ENCODE results near the gene PATZ1. TPM values are rescaled to one million over a fixed set of nuclear protein-coding genes. Genes with fewer than 3 reads are reported as not detected.
"Not testable (repeated sequence)": the region's sequence is repeated elsewhere in the genome, so short reads cannot be mapped to it uniquely, and the experiment has no call there.

Gene PATZ1
- total RNA-seq = 33.8 and 34.7 TPM in 2 replicates

GRCh38 chr22:31346255-31346732 is at the start of gene PATZ1:
Gene PATZ1 (minus strand): TSS chr22:31346346. CDS start chr22:31345602, 744 bp downstream.
- Mint-ChIP-seq H3K9me3 (no peaks in the 10 kb centered on the region), H3K4me1 (peaks cover 34% of the 10 kb centered on the region), H3K4me3 (peak within 1 kb of the TSS; percentile 93), H3K36me3 (ENCODE audit: low read depth) (peaks cover 40% of the 10 kb centered on the region), H3K27me3 (no peaks in the 10 kb centered on the region), H3K27ac (peak within 1 kb of the TSS; percentile 92)
- intact Hi-C loops (cut with micrococcal nuclease) = loop anchor here (1.0 to 10.0 kb wide), 5 partner anchors 53 to 287 kb away; partner anchors contain the start of genes DRG1, PIK3IP1, SFI1 and SMTN
- peak; percentile 92 for DNase-seq

GRCh38 chr22:31394326-31394725 is 48.2 kb upstream of the PATZ1 start:
- no peaks in the 10 kb centered on the region for H3K36me3 Mint-ChIP-seq (ENCODE audit: low read depth)
- H3K4me1 Mint-ChIP-seq = peaks cover 2% of the 10 kb centered on the region
- H3K27ac Mint-ChIP-seq = no peak overlapping the region
- intact Hi-C loops (cut with micrococcal nuclease) = no loop called here
- no peak for DNase-seq
- peaks cover 4% of the 10 kb centered on the region for H3K9me3 Mint-ChIP-seq
- H3K4me3 Mint-ChIP-seq = no peak overlapping the region
- peaks cover 5% of the 10 kb centered on the region for H3K27me3 Mint-ChIP-seq

- Mint-ChIP-seq H3K9me3 (peaks cover 4% of the 10 kb centered on the region), H3K27me3 (peaks cover 5% of the 10 kb centered on the region), H3K4me3 (no peak overlapping the region), H3K4me1 (peaks cover 1% of the 10 kb centered on the region), H3K36me3 (ENCODE audit: low read depth) (no peaks in the 10 kb centered on the region), H3K27ac (no peak overlapping the region)
- no peak for DNase-seq
- intact Hi-C loops (cut with micrococcal nuclease) = no loop called here
Measured at GRCh38 chr22:31393893-31394292, 47.7 kb upstream of the PATZ1 start.

- H3K36me3 Mint-ChIP-seq (ENCODE audit: low read depth); H3K4me3 Mint-ChIP-seq; H3K27ac Mint-ChIP-seq; intact Hi-C loops (cut with micrococcal nuclease); H3K9me3 Mint-ChIP-seq; H3K4me1 Mint-ChIP-seq; H3K27me3 Mint-ChIP-seq; DNase-seq: not testable (repeated sequence)
Measured at GRCh38 chr22:31378651-31379050, 32.5 kb upstream of the PATZ1 start.

GRCh38 chr22:31378123-31378522 is 32.0 kb upstream of the PATZ1 start:
- no peak for DNase-seq
- H3K4me1 Mint-ChIP-seq = peaks cover 7% of the 10 kb centered on the region
- no peak overlapping the region for H3K4me3 Mint-ChIP-seq
- intact Hi-C loops (cut with micrococcal nuclease) = no loop called here
- peaks cover 2% of the 10 kb centered on the region for H3K27me3 Mint-ChIP-seq
- H3K36me3 Mint-ChIP-seq (ENCODE audit: low read depth) = no peaks in the 10 kb centered on the region
- no peaks in the 10 kb centered on the region for H3K9me3 Mint-ChIP-seq
- no peak overlapping the region for H3K27ac Mint-ChIP-seq

GRCh38 chr22:31377612-31378011 is 31.5 kb upstream of the PATZ1 start:
- no peak overlapping the region for H3K4me3 Mint-ChIP-seq
- peaks cover 2% of the 10 kb centered on the region for H3K27me3 Mint-ChIP-seq
- H3K9me3 Mint-ChIP-seq = no peaks in the 10 kb centered on the region
- peaks cover 7% of the 10 kb centered on the region for H3K4me1 Mint-ChIP-seq
- intact Hi-C loops (cut with micrococcal nuclease) = no loop called here
- H3K36me3 Mint-ChIP-seq (ENCODE audit: low read depth) = no peaks in the 10 kb centered on the region
- DNase-seq = no peak
- H3K27ac Mint-ChIP-seq = no peak overlapping the region

GRCh38 chr22:31367426-31367825 is 21.3 kb upstream of the PATZ1 start:
- H3K4me3 Mint-ChIP-seq = no peak overlapping the region
- no peak overlapping the region for H3K27ac Mint-ChIP-seq
- no peaks in the 10 kb centered on the region for H3K9me3 Mint-ChIP-seq
- no peaks in the 10 kb centered on the region for H3K4me1 Mint-ChIP-seq
- no peak for DNase-seq
- no peaks in the 10 kb centered on the region for H3K27me3 Mint-ChIP-seq
- intact Hi-C loops (cut with micrococcal nuclease) = no loop called here
- no peaks in the 10 kb centered on the region for H3K36me3 Mint-ChIP-seq (ENCODE audit: low read depth)

GRCh38 chr22:31363885-31364465 is 17.8 kb upstream of the PATZ1 start:
- Mint-ChIP-seq H3K27ac (no peak overlapping the region), H3K4me3 (no peak overlapping the region), H3K4me1 (no peaks in the 10 kb centered on the region), H3K27me3 (peaks cover 2% of the 10 kb centered on the region), H3K36me3 (ENCODE audit: low read depth) (no peaks in the 10 kb centered on the region), H3K9me3 (no peaks in the 10 kb centered on the region)
- intact Hi-C loops (cut with micrococcal nuclease) = no loop called here
- no peak for DNase-seq

- Mint-ChIP-seq H3K36me3 (ENCODE audit: low read depth) (no peaks in the 10 kb centered on the region), H3K9me3 (no peaks in the 10 kb centered on the region), H3K4me3 (no peak overlapping the region), H3K4me1 (no peaks in the 10 kb centered on the region), H3K27ac (no peak overlapping the region), H3K27me3 (peaks cover 2% of the 10 kb centered on the region)
- intact Hi-C loops (cut with micrococcal nuclease) = no loop called here
- DNase-seq = no peak
Measured at GRCh38 chr22:31361743-31362142, 15.6 kb upstream of the PATZ1 start.

- Mint-ChIP-seq H3K9me3 (no peaks in the 10 kb centered on the region), H3K27ac (no peak overlapping the region), H3K4me1 (no peaks in the 10 kb centered on the region), H3K36me3 (ENCODE audit: low read depth) (no peaks in the 10 kb centered on the region), H3K27me3 (peaks cover 5% of the 10 kb centered on the region), H3K4me3 (no peak overlapping the region)
- intact Hi-C loops (cut with micrococcal nuclease) = no loop called here
- no peak for DNase-seq
Measured at GRCh38 chr22:31360029-31360428, 13.9 kb upstream of the PATZ1 start.

GRCh38 chr22:31354515-31354914 is 8.4 kb upstream of the PATZ1 start:
- Mint-ChIP-seq H3K36me3 (ENCODE audit: low read depth) (no peaks in the 10 kb centered on the region), H3K4me3 (no peak overlapping the region), H3K9me3 (no peaks in the 10 kb centered on the region), H3K27me3 (peaks cover 8% of the 10 kb centered on the region), H3K4me1 (no peaks in the 10 kb centered on the region), H3K27ac (no peak overlapping the region)
- no peak for DNase-seq
- intact Hi-C loops (cut with micrococcal nuclease) = no loop called here

- intact Hi-C loops (cut with micrococcal nuclease) = no loop called here
- H3K4me1 Mint-ChIP-seq = peaks cover 5% of the 10 kb centered on the region
- H3K36me3 Mint-ChIP-seq (ENCODE audit: low read depth) = peaks cover 5% of the 10 kb centered on the region
- DNase-seq = no peak
- no peaks in the 10 kb centered on the region for H3K9me3 Mint-ChIP-seq
- H3K27ac Mint-ChIP-seq = no peak overlapping the region
- H3K27me3 Mint-ChIP-seq = peaks cover 5% of the 10 kb centered on the region
- no peak overlapping the region for H3K4me3 Mint-ChIP-seq
Measured at GRCh38 chr22:31350410-31350863, 4.3 kb upstream of the PATZ1 start.

- intact Hi-C loops (cut with micrococcal nuclease) = loop anchor here (10.0 kb wide), 1 partner anchor 265 kb away; the partner anchor contains the start of gene SMTN
Measured at GRCh38 chr22:31349960-31350359, 3.8 kb upstream of the PATZ1 start.

GRCh38 chr22:31348766-31349165 is 2.6 kb upstream of the PATZ1 start:
- Mint-ChIP-seq H3K27me3 (peaks cover 4% of the 10 kb centered on the region), H3K36me3 (ENCODE audit: low read depth) (peaks cover 17% of the 10 kb centered on the region), H3K4me3 (no peak overlapping the region), H3K9me3 (no peaks in the 10 kb centered on the region), H3K27ac (no peak overlapping the region), H3K4me1 (peaks cover 16% of the 10 kb centered on the region)
- no peak for DNase-seq
- intact Hi-C loops (cut with micrococcal nuclease) = loop anchor here (10.0 kb wide), 1 partner anchor 264 kb away; the partner anchor contains the start of gene SMTN

More at GRCh38 chr22:31349960-31350359, 3.8 kb upstream of the PATZ1 start:
- H3K4me3 Mint-ChIP-seq = no peak overlapping the region
- no peak overlapping the region for H3K27ac Mint-ChIP-seq
- H3K9me3 Mint-ChIP-seq = no peaks in the 10 kb centered on the region
- peaks cover 5% of the 10 kb centered on the region for H3K4me1 Mint-ChIP-seq
- no peak for DNase-seq
- H3K27me3 Mint-ChIP-seq = peaks cover 5% of the 10 kb centered on the region
- peaks cover 6% of the 10 kb centered on the region for H3K36me3 Mint-ChIP-seq (ENCODE audit: low read depth)

GRCh38 chr22:31348009-31348337 is 1.8 kb upstream of the PATZ1 start:
- H3K27me3 Mint-ChIP-seq, H3K9me3 Mint-ChIP-seq, DNase-seq: not testable (repeated sequence)
- Mint-ChIP-seq H3K4me1 (peaks cover 24% of the 10 kb centered on the region), H3K36me3 (ENCODE audit: low read depth) (peaks cover 24% of the 10 kb centered on the region), H3K4me3 (peak overlapping the region; percentile 93), H3K27ac (peak overlapping the region; percentile 90)
- intact Hi-C loops (cut with micrococcal nuclease) = loop anchor here (10.0 kb wide), 1 partner anchor 263 kb away; the partner anchor contains the start of gene SMTN
